ENCODE data around the gene TRIO.

DNA sequence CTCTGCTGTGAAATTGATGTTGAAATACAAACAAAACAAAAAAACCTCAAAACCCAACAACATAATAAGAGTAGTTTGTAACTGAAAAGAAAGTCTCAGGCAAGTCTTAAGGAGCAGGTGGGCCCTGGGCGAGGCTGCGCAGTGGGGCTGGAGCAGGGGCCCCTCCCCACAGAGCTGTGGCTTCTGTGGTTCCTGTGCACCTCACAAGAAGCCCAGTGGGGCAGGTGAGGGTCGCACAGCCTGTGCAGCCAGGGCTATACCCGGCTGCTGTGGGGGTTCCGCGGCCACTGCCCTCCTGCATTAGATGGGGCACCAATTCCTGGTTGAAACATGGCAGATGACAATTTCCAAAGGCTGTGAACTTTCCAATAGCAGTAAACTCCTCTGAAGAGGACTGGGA is 75.3 kb downstream of the TRIO start:
- TF ChIP-seq, protein P1, sequence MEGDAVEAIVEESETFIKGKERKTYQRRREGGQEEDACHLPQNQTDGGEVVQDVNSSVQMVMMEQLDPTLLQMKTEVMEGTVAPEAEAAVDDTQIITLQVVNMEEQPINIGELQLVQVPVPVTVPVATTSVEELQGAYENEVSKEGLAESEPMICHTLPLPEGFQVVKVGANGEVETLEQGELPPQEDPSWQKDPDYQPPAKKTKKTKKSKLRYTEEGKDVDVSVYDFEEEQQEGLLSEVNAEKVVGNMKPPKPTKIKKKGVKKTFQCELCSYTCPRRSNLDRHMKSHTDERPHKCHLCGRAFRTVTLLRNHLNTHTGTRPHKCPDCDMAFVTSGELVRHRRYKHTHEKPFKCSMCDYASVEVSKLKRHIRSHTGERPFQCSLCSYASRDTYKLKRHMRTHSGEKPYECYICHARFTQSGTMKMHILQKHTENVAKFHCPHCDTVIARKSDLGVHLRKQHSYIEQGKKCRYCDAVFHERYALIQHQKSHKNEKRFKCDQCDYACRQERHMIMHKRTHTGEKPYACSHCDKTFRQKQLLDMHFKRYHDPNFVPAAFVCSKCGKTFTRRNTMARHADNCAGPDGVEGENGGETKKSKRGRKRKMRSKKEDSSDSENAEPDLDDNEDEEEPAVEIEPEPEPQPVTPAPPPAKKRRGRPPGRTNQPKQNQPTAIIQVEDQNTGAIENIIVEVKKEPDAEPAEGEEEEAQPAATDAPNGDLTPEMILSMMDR (IDR thresholded peaks at IDR 0.05; ENCODE audit: insufficient read depth, low read length, poor library complexity, severe bottlenecking), result no peak
- TF ChIP-seq EZH2phosphoT487 (conservative IDR thresholded peaks at IDR 0.05; ENCODE audit: low read length), result no peak
